HUES48 (cell line): Measurements from ENCODE around the gene RNF123.

Experiments
- H3K27ac ChIP-seq: one replicate; pipeline ENCODE4 v1.7.0; 2013; ENCODE audit warnings: low read depth, low read length, inconsistent platforms
- H3K27me3 ChIP-seq: 2 replicates; pipeline ENCODE4 v1.6.1; 2013; ENCODE audit warnings: mild to moderate bottlenecking, low read length; ENCODE audit not compliant: control insufficient read depth, insufficient read depth
- H3K36me3 ChIP-seq: 2 replicates; pipeline ENCODE4 v1.6.1; 2013; ENCODE audit warnings: low read length; ENCODE audit not compliant: control insufficient read depth, insufficient read depth
- H3K4me1 ChIP-seq: 2 replicates; pipeline ENCODE4 v1.6.1; 2013; ENCODE audit warnings: mild to moderate bottlenecking, low read length; ENCODE audit not compliant: control insufficient read depth, insufficient read depth
- H3K4me3 ChIP-seq: 2 replicates; pipeline ENCODE4 v1.5.1; 2013; ENCODE audit warnings: mild to moderate bottlenecking, low read depth, low read length
- H3K9ac ChIP-seq: 2 replicates; pipeline ENCODE4 v1.6.1; 2013; ENCODE audit warnings: mild to moderate bottlenecking, low read depth, low read length, moderate library complexity
- H3K9me3 ChIP-seq: 2 replicates; pipeline ENCODE4 v1.6.1; 2013; ENCODE audit warnings: low read length; ENCODE audit not compliant: control insufficient read depth, insufficient read depth

Gene RNF123

GRCh38 chr3:49722896-49723295 is 33.5 kb downstream of the RNF123 start:
- Histone ChIP-seq H3K27me3 (no peaks in the 10 kb centered on the region), H3K9ac (peak overlapping the region; percentile 90), H3K36me3 (peaks cover 47% of the 10 kb centered on the region), H3K4me3 (peak overlapping the region; percentile 96), H3K27ac (peak overlapping the region; percentile 90), H3K9me3 (no peaks in the 10 kb centered on the region), H3K4me1 (peaks cover 4% of the 10 kb centered on the region; the same call in 1 of the 2 replicates)

GRCh38 chr3:49723296-49723627 is 33.9 kb downstream of the RNF123 start:
- peak overlapping the region; percentile 90 for H3K9ac ChIP-seq
- peak overlapping the region; percentile 96 for H3K4me3 ChIP-seq
- peak overlapping the region; percentile 90 for H3K27ac ChIP-seq
- H3K4me1 ChIP-seq: peaks cover 4% of the 10 kb centered on the region; the same call in 1 of the 2 replicates
- no peaks in the 10 kb centered on the region for H3K27me3 ChIP-seq
- peaks cover 51% of the 10 kb centered on the region for H3K36me3 ChIP-seq
- H3K9me3 ChIP-seq: no peaks in the 10 kb centered on the region

GRCh38 chr3:49723628-49724551 is 34.5 kb downstream of the RNF123 start, which contains the start of gene GMPPB:
TSS of gene GMPPB (minus strand) at chr3:49723951. CDS start at chr3:49723726, 225 bp downstream.
- H3K27me3 ChIP-seq: no peaks in the 10 kb centered on the region
- peaks cover 53% of the 10 kb centered on the region for H3K36me3 ChIP-seq
- H3K9ac ChIP-seq: peak within 1 kb of the TSS; percentile 92
- H3K4me3 ChIP-seq: peak within 1 kb of the TSS; percentile 96
- H3K27ac ChIP-seq: peak within 1 kb of the TSS; percentile 90
- H3K4me1 ChIP-seq: peaks cover 4% of the 10 kb centered on the region; the same call in 1 of the 2 replicates
- no peaks in the 10 kb centered on the region for H3K9me3 ChIP-seq

GRCh38 chr3:49724586-49724985 is 35.2 kb downstream of the RNF123 start:
- Histone ChIP-seq H3K36me3 (peaks cover 53% of the 10 kb centered on the region), H3K27me3 (no peaks in the 10 kb centered on the region), H3K9me3 (no peaks in the 10 kb centered on the region), H3K9ac (peak overlapping the region; percentile 92), H3K27ac (peak overlapping the region; percentile 90), H3K4me1 (peaks cover 4% of the 10 kb centered on the region; the same call in 1 of the 2 replicates), H3K4me3 (peak overlapping the region; percentile 96)

GRCh38 chr3:49725906-49726681 is 36.7 kb downstream of the RNF123 start:
- no peaks in the 10 kb centered on the region for H3K27me3 ChIP-seq
- no peaks in the 10 kb centered on the region for H3K9me3 ChIP-seq
- peaks cover 4% of the 10 kb centered on the region; the same call in 1 of the 2 replicates for H3K4me1 ChIP-seq
- no peak overlapping the region for H3K9ac ChIP-seq
- H3K4me3 ChIP-seq: no peak overlapping the region
- peaks cover 52% of the 10 kb centered on the region for H3K36me3 ChIP-seq
- H3K27ac ChIP-seq: no peak overlapping the region

GRCh38 chr3:49727154-49727923 is 38.0 kb downstream of the RNF123 start:
- no peak overlapping the region for H3K4me3 ChIP-seq
- peaks cover 4% of the 10 kb centered on the region; the same call in 1 of the 2 replicates for H3K4me1 ChIP-seq
- H3K27ac ChIP-seq: no peak overlapping the region
- peaks cover 52% of the 10 kb centered on the region for H3K36me3 ChIP-seq
- H3K9me3 ChIP-seq: no peaks in the 10 kb centered on the region
- no peaks in the 10 kb centered on the region for H3K27me3 ChIP-seq
- H3K9ac ChIP-seq: no peak overlapping the region

- peaks cover 55% of the 10 kb centered on the region for H3K36me3 ChIP-seq
- no peak overlapping the region for H3K27ac ChIP-seq
- no peak overlapping the region for H3K4me3 ChIP-seq
Observed at GRCh38 chr3:49727924-49728361, 38.6 kb downstream of the RNF123 start.

GRCh38 chr3:49729966-49730609 is 40.7 kb downstream of the RNF123 start:
- Histone ChIP-seq H3K4me3 (no peak overlapping the region), H3K27me3 (no peaks in the 10 kb centered on the region), H3K27ac (no peak overlapping the region), H3K9ac (no peak overlapping the region), H3K36me3 (peaks cover 70% of the 10 kb centered on the region), H3K4me1 (no peaks in the 10 kb centered on the region), H3K9me3 (no peaks in the 10 kb centered on the region)

More at GRCh38 chr3:49727924-49728361, 38.6 kb downstream of the RNF123 start:
- H3K9ac ChIP-seq: no peak overlapping the region
- no peaks in the 10 kb centered on the region for H3K27me3 ChIP-seq
- H3K4me1 ChIP-seq: peaks cover 4% of the 10 kb centered on the region; the same call in 1 of the 2 replicates
- no peaks in the 10 kb centered on the region for H3K9me3 ChIP-seq

- H3K4me1 ChIP-seq: no peaks in the 10 kb centered on the region
- H3K9ac ChIP-seq: no peak overlapping the region
- H3K27me3 ChIP-seq: no peaks in the 10 kb centered on the region
- no peak overlapping the region for H3K27ac ChIP-seq
- peaks cover 69% of the 10 kb centered on the region for H3K36me3 ChIP-seq
- H3K9me3 ChIP-seq: no peaks in the 10 kb centered on the region
- no peak overlapping the region for H3K4me3 ChIP-seq
Observed at GRCh38 chr3:49732597-49732996, 43.2 kb downstream of the RNF123 start.

- Histone ChIP-seq H3K27me3 (no peaks in the 10 kb centered on the region), H3K9ac (no peak overlapping the region), H3K9me3 (no peaks in the 10 kb centered on the region), H3K4me1 (no peaks in the 10 kb centered on the region), H3K36me3 (peaks cover 70% of the 10 kb centered on the region), H3K4me3 (no peak overlapping the region), H3K27ac (no peak overlapping the region)
Observed at GRCh38 chr3:49733551-49733950, 44.2 kb downstream of the RNF123 start.
